Right lobe of liver (tissue), 6 donors: ENCODE data around the gene TPST2. TPM values are rescaled to one million over a fixed set of nuclear protein-coding genes. Genes with fewer than 3 reads are reported as not detected.
A peak's percentile ranks its signal among the peaks of the same experiment; 100 is the strongest.

Experiments
- ATAC-seq, 4 donors: fragments of 200-7000 bp; cut with Tn5 transposase; one replicate each; pipeline ENCODE4 v1.9.1; 2020; ENCODE audit warnings: mild to moderate bottlenecking in 4 of 4, moderate library complexity in 4 of 4
- DNase-seq, 3 donors: peaks; one replicate each; pipeline ENCODE4 v3.0.0-alpha.2; 2020
- H3K27ac ChIP-seq, 3 donors: fragments of 200-600 bp; one replicate each; pipeline ENCODE4 v1.8.0; 2022
- H3K27me3 ChIP-seq, 2 donors: fragments of 200-600 bp; one replicate each; pipeline ENCODE4 v1.8.0; 2022
- H3K36me3 ChIP-seq, 4 donors: fragments of 200-600 bp; sonication (generic) in 1 of 4; one replicate each; pipeline versions ENCODE4 v1.5.1 to v1.8.0; 2017 to 2022; ENCODE audit warnings: control low read depth in 1 of 4
- H3K4me1 ChIP-seq, 4 donors: fragments of 200-600 bp; sonication (generic) in 1 of 4; one replicate each; pipeline versions ENCODE4 v1.5.1 to v1.8.0; 2017 to 2022; ENCODE audit warnings: control low read depth in 1 of 4
- H3K4me3 ChIP-seq, 3 donors: fragments of 200-600 bp; one replicate each; pipeline ENCODE4 v1.8.0; 2022
- H3K9me3 ChIP-seq, 4 donors: fragments of 200-600 bp; sonication (generic) in 1 of 4; one replicate each; pipeline versions ENCODE4 v1.5.1 to v1.8.0; 2017 to 2022; ENCODE audit warnings: control low read depth in 1 of 4
- POLR2A ChIP-seq: fragments of 450-650 bp; IDR thresholded peaks from one replicate; pipeline ENCODE4 v1.6.1; 2017; ENCODE audit warnings: antibody characterized with exemption, mild to moderate bottlenecking
- WGBS: methylation state at CpG from one replicate; pipeline ENCODE4 v1.1.6; 2018; ENCODE audit warnings: low coverage, low lambda C conversion rate; ENCODE audit not compliant: insufficient coverage; ENCODE audit errors: missing lambda C conversion rate; 5-methylcytosine and 5-hydroxymethylcytosine counted together
- intact Hi-C, 2 donors: fragments of 100-400 bp; cut with DNase I; formaldehyde crosslinking; loops; one replicate each; pipeline versions ENCODE4 v1.11.2 to v1.14.1; 2022
- total RNA-seq, 6 experiments: library from RNA; depleted of rRNA in 2 of 6; stranded (reverse); fragments of >200 nt in 2 of 6; fragmentation: NEBNext Ultra II Directional in 3 of 6; extraction: Animal tissue kit (Norgen Biotek cat#: 25700) in 3 of 6; gene quantifications; one replicate each; pipeline versions ENCODE4 v1.1.0 to v1.2.4, GENCODE V29; 2016 to 2023
- TF ChIP-seq, protein P1 (sequence below), 4 donors: fragments of 200-600 bp in 3 of 4; fragments of 450-650 bp in 1 of 4; IDR thresholded peaks; one replicate each; pipeline versions ENCODE4 v1.5.1 to v1.8.0; 2016 to 2022; ENCODE audit warnings: antibody characterized with exemption in 4 of 4, mild to moderate bottlenecking in 2 of 4
- donor health status: DM: no; HTN: yes; CAD: no.
- donor health status: DM: no; HTN: no; CAD: no.
- donor health status: DM: no; HTN: no; CAD: no.
- donor health status: DM: no; HTN: yes; CAD: no.
- donor health status: DM: no; HTN: yes; CAD: no.

Gene TPST2
- total RNA-seq, 6 experiments from 2014 or later: 53.2 to 117 (median 66.9) TPM

DNA sequence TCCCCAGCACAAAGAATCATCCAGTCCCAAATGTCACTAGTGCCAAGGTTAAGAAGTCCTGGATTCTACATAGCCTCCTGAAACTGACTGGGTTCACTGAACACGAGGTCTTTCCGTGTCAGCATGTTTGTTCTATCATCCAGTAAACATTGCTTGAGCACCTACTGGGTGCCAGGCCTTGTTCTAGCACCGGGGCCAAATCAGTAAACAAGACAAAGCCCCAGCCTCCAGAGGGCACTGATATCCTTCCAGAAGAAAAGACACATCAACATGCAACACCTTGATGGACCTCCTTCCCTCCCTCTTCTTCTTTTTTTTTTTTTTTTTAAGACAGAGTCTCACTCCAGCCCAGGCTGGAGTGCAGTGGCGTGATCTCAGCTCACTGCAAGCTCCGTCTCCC, 26.9 kb downstream of the TPST2 start:
- peak in 1 of 3 donors; percentile 70 for DNase-seq
- peaks cover 0 to 14% (median 1%) of the 10 kb centered on the region in 4 donors for H3K36me3 ChIP-seq
- peaks cover 2 to 59% (median 25%) of the 10 kb centered on the region in 4 donors for H3K4me1 ChIP-seq
- peak; percentile 11 to 58 (median 44) for ATAC-seq
- peak overlapping the region in 1 of 3 donors; percentile 89 for H3K27ac ChIP-seq
- no peaks in the 10 kb centered on the region for H3K27me3 ChIP-seq
- H3K4me3 ChIP-seq: no peak overlapping the region
- H3K9me3 ChIP-seq: no peaks in the 10 kb centered on the region
- TF ChIP-seq POLR2A: no peak
- TF ChIP-seq, protein P1, sequence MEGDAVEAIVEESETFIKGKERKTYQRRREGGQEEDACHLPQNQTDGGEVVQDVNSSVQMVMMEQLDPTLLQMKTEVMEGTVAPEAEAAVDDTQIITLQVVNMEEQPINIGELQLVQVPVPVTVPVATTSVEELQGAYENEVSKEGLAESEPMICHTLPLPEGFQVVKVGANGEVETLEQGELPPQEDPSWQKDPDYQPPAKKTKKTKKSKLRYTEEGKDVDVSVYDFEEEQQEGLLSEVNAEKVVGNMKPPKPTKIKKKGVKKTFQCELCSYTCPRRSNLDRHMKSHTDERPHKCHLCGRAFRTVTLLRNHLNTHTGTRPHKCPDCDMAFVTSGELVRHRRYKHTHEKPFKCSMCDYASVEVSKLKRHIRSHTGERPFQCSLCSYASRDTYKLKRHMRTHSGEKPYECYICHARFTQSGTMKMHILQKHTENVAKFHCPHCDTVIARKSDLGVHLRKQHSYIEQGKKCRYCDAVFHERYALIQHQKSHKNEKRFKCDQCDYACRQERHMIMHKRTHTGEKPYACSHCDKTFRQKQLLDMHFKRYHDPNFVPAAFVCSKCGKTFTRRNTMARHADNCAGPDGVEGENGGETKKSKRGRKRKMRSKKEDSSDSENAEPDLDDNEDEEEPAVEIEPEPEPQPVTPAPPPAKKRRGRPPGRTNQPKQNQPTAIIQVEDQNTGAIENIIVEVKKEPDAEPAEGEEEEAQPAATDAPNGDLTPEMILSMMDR (IDR thresholded peaks at IDR 0.05): peak in 2 of 4 donors; percentile 9 to 42
- 34% methylated on average over 5 of the region's 5 CpGs for WGBS
- intact Hi-C loops: no loop called here

DNA sequence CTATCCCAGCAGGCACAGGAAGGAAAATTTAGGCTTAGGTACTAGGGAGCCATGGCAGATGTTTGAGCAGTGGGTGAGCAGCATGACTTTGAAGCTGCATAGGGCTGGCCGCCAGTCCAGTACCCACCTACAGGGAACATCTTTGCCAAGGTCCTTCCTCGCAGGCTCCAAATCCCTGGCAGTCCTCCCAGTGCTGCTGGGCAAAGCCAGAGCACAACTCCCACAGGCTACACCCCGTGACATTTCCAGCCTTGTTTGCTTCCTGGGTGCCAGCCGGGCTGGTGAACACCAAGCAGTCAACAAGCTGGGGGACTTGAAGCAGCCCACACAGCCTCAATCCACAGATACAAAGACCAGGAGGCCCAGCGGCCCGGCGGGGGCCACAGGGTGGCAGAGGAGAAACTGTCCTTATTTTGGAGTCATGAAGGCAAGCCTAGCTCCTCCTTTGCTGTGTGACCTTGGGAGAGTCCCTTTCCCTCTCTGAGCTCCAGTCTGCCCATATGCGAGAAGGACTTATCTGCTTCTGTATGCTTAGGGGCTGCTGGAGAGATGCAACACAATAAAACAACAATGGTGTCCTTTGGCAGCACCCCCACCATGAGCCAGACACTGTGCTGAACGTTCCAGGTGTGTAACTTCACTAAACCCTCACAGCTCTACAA, 28.0 kb downstream of the TPST2 start:
- WGBS: 28% methylated on average over 2 of the region's 9 CpGs
- Histone ChIP-seq H3K36me3 (peaks cover 0 to 11% (median 1%) of the 10 kb centered on the region in 4 donors), H3K27ac (peak overlapping the region; percentile 54 to 89 (median 57)), H3K4me3 (no peak overlapping the region), H3K27me3 (no peaks in the 10 kb centered on the region), H3K4me1 (peaks cover 2 to 67% (median 30%) of the 10 kb centered on the region in 4 donors), H3K9me3 (no peaks in the 10 kb centered on the region)
- intact Hi-C loops: no loop called here
- peak; percentile 90 to 96 (median 95) for DNase-seq
- ATAC-seq: peak; percentile 57 to 79 (median 68)
- TF ChIP-seq, protein P1 (IDR thresholded peaks at IDR 0.05): peak in 1 of 4 donors; percentile 23
- TF ChIP-seq POLR2A: no peak

DNA sequence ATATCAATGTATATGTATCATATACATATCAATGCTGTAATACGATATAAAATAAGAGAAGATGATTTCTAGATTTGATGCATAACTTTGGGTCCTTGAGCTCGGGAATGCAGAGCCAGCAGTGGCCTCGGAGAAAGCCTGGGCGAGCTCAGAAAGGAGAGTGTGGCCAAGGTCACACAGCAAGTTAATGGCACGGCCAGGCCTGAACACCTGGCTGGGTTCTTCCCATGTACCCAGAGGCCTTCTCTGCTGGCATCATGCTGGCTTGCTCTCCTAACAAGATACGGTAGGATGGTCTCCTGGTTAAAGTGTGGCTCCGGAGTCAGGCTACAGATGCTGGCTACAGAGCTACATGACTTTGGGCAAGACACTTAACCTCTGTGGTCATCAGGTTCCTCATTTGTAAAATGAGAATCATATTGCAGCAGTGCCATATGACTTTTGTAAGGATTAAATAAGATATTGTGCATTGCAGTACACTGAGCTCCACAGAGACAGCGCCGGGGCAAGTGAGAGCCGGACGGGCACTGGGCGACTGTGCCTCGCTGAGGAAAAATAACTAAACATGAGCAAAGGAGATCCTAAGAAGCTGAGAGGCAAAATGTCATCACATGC, 29.9 kb downstream of the TPST2 start:
- ATAC-seq (no peak), DNase-seq (no peak)
- TF ChIP-seq, protein P1 (IDR thresholded peaks at IDR 0.05): no peak
- no peak for TF ChIP-seq POLR2A
- H3K27me3 ChIP-seq: no peaks in the 10 kb centered on the region
- H3K36me3 ChIP-seq: peaks cover 0 to 9% (median 1%) of the 10 kb centered on the region in 4 donors
- 62% methylated on average over 10 of the region's 13 CpGs for WGBS
- no peak overlapping the region for H3K4me3 ChIP-seq
- intact Hi-C loops: no loop called here
- H3K4me1 ChIP-seq: peaks cover 2 to 85% (median 39%) of the 10 kb centered on the region in 4 donors
- peak overlapping the region in 2 of 3 donors; percentile 66 to 95 for H3K27ac ChIP-seq
- no peaks in the 10 kb centered on the region for H3K9me3 ChIP-seq

DNA sequence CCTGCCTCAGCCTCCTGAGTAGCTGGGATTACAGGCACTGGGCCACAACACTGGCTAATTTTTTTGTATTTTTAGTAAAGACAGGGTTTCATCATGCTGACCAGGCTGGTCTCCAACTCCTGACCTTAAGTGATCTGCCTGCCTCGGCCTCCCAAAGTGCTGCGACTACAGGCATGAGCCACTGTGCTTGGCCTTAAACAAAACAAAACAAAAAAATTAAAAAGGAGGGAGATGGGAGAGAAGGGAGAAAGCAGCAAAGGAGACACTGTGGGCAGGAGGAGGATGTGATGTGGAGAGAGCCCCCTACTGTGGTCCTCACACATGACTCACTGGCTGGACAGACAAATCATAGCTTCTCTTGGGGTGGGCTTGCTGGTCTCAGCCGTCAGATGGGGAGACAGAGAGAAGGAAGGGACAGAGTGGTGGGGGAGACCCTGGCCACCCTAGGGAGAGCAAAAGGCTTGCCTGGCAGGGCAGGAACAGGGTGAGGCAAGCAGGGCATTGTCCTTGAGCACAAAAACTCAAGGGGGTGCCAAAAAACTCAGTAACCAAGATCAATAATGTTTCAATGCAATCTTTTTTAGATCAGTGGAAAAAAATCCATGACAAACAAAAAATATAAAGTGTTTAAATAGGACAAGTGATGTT, 31.6 kb downstream of the TPST2 start:
- H3K27ac ChIP-seq: peak overlapping the region; percentile 66 to 95 (median 76)
- peaks cover 2 to 91% (median 41%) of the 10 kb centered on the region in 4 donors for H3K4me1 ChIP-seq
- 20% methylated on average over 2 of the region's 3 CpGs for WGBS
- peak overlapping the region in 1 of 3 donors; percentile 12 for H3K4me3 ChIP-seq
- H3K9me3 ChIP-seq: no peaks in the 10 kb centered on the region
- H3K36me3 ChIP-seq: no peaks in the 10 kb centered on the region
- H3K27me3 ChIP-seq: no peaks in the 10 kb centered on the region
- TF ChIP-seq, protein P1 (IDR thresholded peaks at IDR 0.05): no peak
- TF ChIP-seq POLR2A: no peak
- DNase-seq: peak in 2 of 3 donors; percentile 54 to 67
- ATAC-seq: peak; percentile 36 to 49 (median 38)
- intact Hi-C loops: no loop called here
